GM19468 (cell line): ENCODE data around the gene ADAMTSL4.

Source experiments
- ATAC-seq: cut with Tn5 transposase; IDR thresholded peaks from one replicate; pipeline ENCODE4 v1.9.1; 2021; ENCODE audit warnings: mild to moderate bottlenecking, moderate library complexity, moderate number of reproducible peaks; ENCODE audit not compliant: unreplicated experiment; ENCODE audit errors: extremely low read depth

Gene ADAMTSL4

GRCh38 chr1:150548632-150549495, at the start of gene ADAMTSL4:
ADAMTSL4 (plus strand) TSS chr1:150549408; CDS start chr1:150552289, 2,881 bp downstream.
- peak; percentile 24 for ATAC-seq

- ATAC-seq = no peak
Observed at GRCh38 chr1:150505431-150505830, 43.8 kb upstream of the ADAMTSL4 start.

GRCh38 chr1:150507912-150508864, 41.0 kb upstream of the ADAMTSL4 start, which contains the start of gene ECM1:
ECM1 (plus strand) TSS chr1:150508109; CDS start chr1:150508210, 101 bp downstream.
- ATAC-seq = no peak

GRCh38 chr1:150508982-150509381, 40.2 kb upstream of the ADAMTSL4 start:
- ATAC-seq = no peak

GRCh38 chr1:150511551-150511950, 37.7 kb upstream of the ADAMTSL4 start:
- ATAC-seq = no peak

- no peak for ATAC-seq
Observed at GRCh38 chr1:150511985-150512660, 37.1 kb upstream of the ADAMTSL4 start.

GRCh38 chr1:150512846-150513245, 36.4 kb upstream of the ADAMTSL4 start:
- ATAC-seq = no peak

GRCh38 chr1:150513351-150513791, 35.8 kb upstream of the ADAMTSL4 start:
- ATAC-seq = no peak

GRCh38 chr1:150514260-150514659, 34.9 kb upstream of the ADAMTSL4 start:
- ATAC-seq = no peak

- ATAC-seq = no peak
Observed at GRCh38 chr1:150514913-150515327, 34.3 kb upstream of the ADAMTSL4 start.

GRCh38 chr1:150515328-150516049, 33.7 kb upstream of the ADAMTSL4 start, which contains the start of gene FALEC:
FALEC (plus strand) TSS chr1:150515752.
- ATAC-seq = peak; percentile 92

- no peak for ATAC-seq
Observed at GRCh38 chr1:150516050-150516591, 33.1 kb upstream of the ADAMTSL4 start.

- ATAC-seq = no peak
Observed at GRCh38 chr1:150516616-150517015, 32.6 kb upstream of the ADAMTSL4 start.

GRCh38 chr1:150521196-150521968, 27.8 kb upstream of the ADAMTSL4 start:
- no peak for ATAC-seq

- no peak for ATAC-seq
Observed at GRCh38 chr1:150525348-150525747, 23.9 kb upstream of the ADAMTSL4 start.

- no peak for ATAC-seq
Observed at GRCh38 chr1:150528196-150528595, 21.0 kb upstream of the ADAMTSL4 start.

- no peak for ATAC-seq
Observed at GRCh38 chr1:150529017-150529416, 20.2 kb upstream of the ADAMTSL4 start.

GRCh38 chr1:150530491-150531159, 18.6 kb upstream of the ADAMTSL4 start:
- ATAC-seq = no peak
